Stimulated activated effector memory CD8-positive, alpha-beta T cell treated with anti-CD3 and anti-CD28 coated beads, Interleukin-12 subunit alpha, Interleukin-12 subunit beta, amount 100 ng/mL, for 72 hours (primary cell): ENCODE measurements around the gene HACD3.
"Not testable (repeated sequence)": the region's sequence is repeated elsewhere in the genome, so short reads cannot be mapped to it uniquely, and the experiment has no call there.

Experiments
- ATAC-seq: fragments of 150-1000 bp; cut with Tn5 transposase; 2 replicates; pipeline ENCODE4 v1.10.0; 2021
- DNase-seq, 2 donors: peaks; one replicate each; pipeline ENCODE4 v3.0.0; 2021 to 2022; ENCODE audit warnings: low spot score in 2 of 2
- H3K27ac Mint-ChIP-seq: one replicate; pipeline ENCODE4 v1.8.0; 2022; ENCODE audit warnings: mild to moderate bottlenecking, mixed read lengths
- H3K36me3 Mint-ChIP-seq: one replicate; pipeline ENCODE4 v1.8.0; 2022; ENCODE audit warnings: mild to moderate bottlenecking, mixed read lengths
- H3K4me1 Mint-ChIP-seq: one replicate; pipeline ENCODE4 v1.8.0; 2022; ENCODE audit warnings: mixed read lengths
- H3K4me3 Mint-ChIP-seq: one replicate; pipeline ENCODE4 v1.8.0; 2022; ENCODE audit warnings: mild to moderate bottlenecking, mixed read lengths
- H3K9me3 Mint-ChIP-seq: one replicate; pipeline ENCODE4 v1.8.0; 2022; ENCODE audit warnings: mixed read lengths

The HACD3 gene

GRCh38 chr15:65532738-65533051, 2.4 kb downstream of the HACD3 start:
- peaks cover 14% of the 10 kb centered on the region for H3K36me3 Mint-ChIP-seq
- peak; percentile 44 for ATAC-seq
- H3K27ac Mint-ChIP-seq = no peak overlapping the region
- no peaks in the 10 kb centered on the region for H3K9me3 Mint-ChIP-seq
- DNase-seq = no peak
- H3K4me3 Mint-ChIP-seq = no peak overlapping the region
- peaks cover 36% of the 10 kb centered on the region for H3K4me1 Mint-ChIP-seq

DNA sequence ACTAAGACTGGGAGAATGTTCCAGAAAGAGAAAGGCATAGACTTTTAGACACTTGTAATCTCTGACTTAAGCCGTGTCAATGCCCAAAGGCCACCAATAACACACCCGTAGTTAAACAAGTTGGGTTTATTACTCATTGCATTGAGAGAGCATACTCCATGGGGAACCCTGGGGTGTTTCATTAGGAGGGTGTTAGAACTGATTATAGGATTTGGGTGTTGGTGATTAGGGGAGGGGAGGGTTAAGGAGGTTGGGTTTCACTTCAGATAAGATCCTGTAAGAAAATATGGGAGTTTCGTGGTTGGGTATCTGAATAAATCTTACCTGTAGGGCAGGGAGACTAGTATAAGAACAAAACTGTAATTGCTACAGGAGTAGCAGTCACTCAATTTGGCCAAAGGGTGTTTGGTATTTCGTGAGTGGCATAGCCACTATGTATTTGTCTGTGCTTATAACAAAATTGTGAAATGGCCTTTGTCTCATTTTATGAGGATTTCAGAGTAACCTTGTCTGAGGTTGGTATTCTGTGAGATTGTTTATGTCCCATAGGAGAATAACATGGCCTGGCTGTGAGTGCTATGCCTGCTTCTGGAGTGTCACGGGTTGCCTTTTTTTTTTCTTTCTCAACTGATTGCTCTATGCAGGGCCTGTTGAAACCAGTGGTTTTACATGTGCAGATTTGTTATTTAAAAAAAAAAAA, 2.9 kb downstream of the HACD3 start:
- Mint-ChIP-seq H3K4me3 (no peak overlapping the region), H3K27ac (no peak overlapping the region)
- ATAC-seq = no peak

DNA sequence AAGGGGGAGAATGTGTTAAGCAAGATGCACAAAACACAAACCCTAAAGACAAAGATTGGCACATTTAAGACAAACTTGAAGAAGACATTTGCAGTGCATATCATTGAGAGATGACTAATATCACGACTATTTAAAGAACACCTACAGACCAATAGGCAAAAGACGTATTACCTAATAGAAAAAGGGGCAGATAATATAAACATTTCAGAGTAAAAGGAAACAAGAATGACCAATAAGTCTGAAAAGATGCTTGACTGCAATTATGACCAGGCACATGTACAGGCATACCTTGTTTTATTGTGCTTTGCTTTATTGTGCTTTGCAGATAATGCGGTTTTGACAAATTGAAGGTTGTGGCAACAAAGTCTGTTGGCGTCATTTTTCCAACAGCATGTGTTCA, 4.9 kb downstream of the HACD3 start:
- no peak for ATAC-seq
- H3K27ac Mint-ChIP-seq = no peak overlapping the region
- no peak overlapping the region for H3K4me3 Mint-ChIP-seq

More for the DNA sequence above, 2.9 kb downstream of the HACD3 start:
- no peak for DNase-seq
- Mint-ChIP-seq H3K9me3 (no peaks in the 10 kb centered on the region), H3K36me3 (peaks cover 14% of the 10 kb centered on the region), H3K4me1 (peaks cover 36% of the 10 kb centered on the region)

DNA sequence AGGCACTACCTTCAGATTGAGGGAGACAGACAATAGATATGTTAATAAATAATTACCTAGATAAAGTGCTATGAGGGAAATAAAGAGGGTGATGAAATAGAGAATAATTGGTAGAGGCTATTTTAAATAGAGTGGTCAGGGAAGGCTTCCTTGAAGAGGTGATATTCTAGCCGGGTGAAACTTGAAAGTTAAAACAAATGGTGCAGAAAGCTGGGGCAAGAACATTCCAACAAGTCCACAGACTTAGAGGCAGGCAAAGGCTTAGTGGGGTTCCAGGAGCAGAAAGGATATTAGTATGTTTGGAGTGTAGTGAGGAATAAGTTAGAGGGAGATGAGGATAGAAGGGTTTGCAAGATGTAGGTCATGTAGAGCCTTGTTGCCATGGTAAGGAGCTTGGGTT, 10.1 kb downstream of the HACD3 start:
- peaks cover 8% of the 10 kb centered on the region for H3K4me1 Mint-ChIP-seq
- H3K4me3 Mint-ChIP-seq = no peak overlapping the region

More for the DNA sequence above, 4.9 kb downstream of the HACD3 start:
- H3K4me1 Mint-ChIP-seq = peaks cover 30% of the 10 kb centered on the region
- H3K36me3 Mint-ChIP-seq = peaks cover 7% of the 10 kb centered on the region
- DNase-seq = no peak
- no peaks in the 10 kb centered on the region for H3K9me3 Mint-ChIP-seq

DNA sequence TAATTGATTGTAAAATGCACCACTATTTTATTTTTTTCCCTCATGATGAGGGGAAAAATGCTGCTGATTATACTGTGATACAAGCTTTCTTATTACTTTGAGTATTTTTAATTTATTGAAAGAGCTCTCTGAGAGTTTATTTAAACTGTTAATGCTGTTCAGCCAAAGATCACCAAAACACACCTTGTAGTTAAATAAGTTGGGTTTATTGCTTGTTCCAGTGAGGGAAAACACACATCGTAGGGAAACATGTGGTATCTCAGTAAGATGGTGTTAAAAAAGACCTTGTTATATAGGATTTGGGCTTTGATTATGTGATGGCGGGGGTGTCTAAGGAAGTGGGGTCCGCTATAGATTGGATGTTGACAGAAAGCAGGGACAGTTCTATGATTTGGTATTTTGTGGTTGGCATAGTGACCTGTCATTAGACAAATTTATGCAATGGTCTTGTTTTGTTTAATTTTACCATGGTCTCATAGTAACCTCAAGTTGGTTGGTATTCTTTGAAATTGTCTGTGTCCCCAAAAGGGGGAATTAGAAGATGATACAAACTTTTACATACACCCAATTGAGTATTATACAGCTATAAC, 11.1 kb downstream of the HACD3 start:
- Mint-ChIP-seq H3K36me3 (peaks cover 7% of the 10 kb centered on the region), H3K4me1 (peaks cover 8% of the 10 kb centered on the region), H3K9me3 (no peaks in the 10 kb centered on the region), H3K27ac (no peak overlapping the region), H3K4me3 (no peak overlapping the region)
- ATAC-seq (no peak), DNase-seq (no peak)

More for the DNA sequence above, 10.1 kb downstream of the HACD3 start:
- Mint-ChIP-seq H3K9me3 (no peaks in the 10 kb centered on the region), H3K27ac (no peak overlapping the region), H3K36me3 (peaks cover 11% of the 10 kb centered on the region)
- DNase-seq (no peak), ATAC-seq (no peak)

DNA sequence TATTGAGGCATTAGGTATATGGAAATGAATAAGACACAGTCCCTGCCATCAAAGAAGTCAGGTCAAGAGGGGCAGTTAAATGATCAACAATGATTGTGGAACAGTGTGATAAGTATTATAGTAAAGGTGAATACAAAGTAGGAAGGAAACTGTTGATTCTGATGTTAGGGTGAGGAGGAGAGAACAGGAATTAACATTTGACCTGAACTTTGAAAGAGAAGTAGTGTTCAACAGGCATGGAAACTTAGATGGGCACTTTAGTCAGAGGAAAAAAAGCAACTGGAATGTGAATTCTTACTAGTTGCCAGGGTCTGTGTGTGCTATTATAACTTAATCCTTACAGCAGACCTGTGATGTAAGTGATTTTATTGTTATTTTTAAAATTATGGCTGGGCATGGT, 17.6 kb downstream of the HACD3 start:
- Mint-ChIP-seq H3K9me3 (no peaks in the 10 kb centered on the region), H3K4me3 (no peak overlapping the region), H3K4me1 (peaks cover 18% of the 10 kb centered on the region), H3K36me3 (peaks cover 5% of the 10 kb centered on the region), H3K27ac (peak overlapping the region; percentile 16)
- DNase-seq (no peak), ATAC-seq (no peak)

DNA sequence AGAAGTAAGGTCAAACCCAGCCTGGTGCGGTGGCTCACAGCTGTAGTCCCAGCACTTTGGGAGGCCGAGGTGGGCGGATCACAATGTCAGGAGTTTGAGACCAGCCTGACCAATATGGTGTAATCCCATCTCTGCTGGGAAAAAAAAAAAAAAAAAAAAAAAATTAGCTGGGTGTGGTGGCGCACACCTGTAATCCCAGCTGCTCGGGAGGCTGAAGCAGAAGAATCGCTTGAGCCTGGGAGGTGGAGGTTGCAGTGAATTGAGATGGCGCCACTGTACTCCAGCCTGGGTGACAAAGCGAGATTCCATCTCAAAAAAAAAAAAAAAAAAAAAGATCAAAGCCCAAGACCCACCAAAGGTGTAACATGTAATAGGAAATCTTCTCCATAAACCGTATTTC, 19.0 kb downstream of the HACD3 start:
- Mint-ChIP-seq H3K36me3 (peaks cover 20% of the 10 kb centered on the region), H3K4me1 (peaks cover 18% of the 10 kb centered on the region)
- not testable (repeated sequence) for H3K4me3 Mint-ChIP-seq, ATAC-seq, DNase-seq, H3K9me3 Mint-ChIP-seq, H3K27ac Mint-ChIP-seq

- Mint-ChIP-seq H3K4me1 (peaks cover 18% of the 10 kb centered on the region), H3K9me3 (no peaks in the 10 kb centered on the region), H3K36me3 (peaks cover 22% of the 10 kb centered on the region), H3K4me3 (no peak overlapping the region), H3K27ac (peak overlapping the region; percentile 1)
- ATAC-seq (no peak), DNase-seq (no peak)
These were observed 20.4 kb downstream of the HACD3 start for GRCh38 chr15:65550681-65551098.

DNA sequence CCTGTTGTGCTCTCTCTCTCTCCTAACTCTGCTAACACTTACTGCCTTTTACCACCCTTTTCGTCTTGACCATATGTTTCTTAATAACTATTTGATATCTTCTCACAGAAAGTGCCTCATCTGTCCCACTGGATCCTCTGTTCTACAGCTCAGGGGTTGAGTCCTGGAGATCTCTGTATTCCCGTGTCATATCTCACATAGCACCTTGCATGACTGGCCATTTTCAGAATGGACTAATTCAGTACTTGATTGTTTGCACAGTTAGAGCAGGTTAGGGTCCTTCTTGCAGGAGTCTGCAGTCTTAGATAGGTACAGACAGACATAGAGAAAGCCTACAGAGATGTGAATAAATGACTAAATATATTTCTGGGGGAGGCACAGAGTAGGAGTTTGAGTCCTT, 20.9 kb downstream of the HACD3 start:
- DNase-seq (no peak), ATAC-seq (no peak)
- Mint-ChIP-seq H3K9me3 (no peaks in the 10 kb centered on the region), H3K4me3 (no peak overlapping the region), H3K4me1 (peaks cover 18% of the 10 kb centered on the region), H3K27ac (no peak overlapping the region), H3K36me3 (peaks cover 22% of the 10 kb centered on the region)

DNA sequence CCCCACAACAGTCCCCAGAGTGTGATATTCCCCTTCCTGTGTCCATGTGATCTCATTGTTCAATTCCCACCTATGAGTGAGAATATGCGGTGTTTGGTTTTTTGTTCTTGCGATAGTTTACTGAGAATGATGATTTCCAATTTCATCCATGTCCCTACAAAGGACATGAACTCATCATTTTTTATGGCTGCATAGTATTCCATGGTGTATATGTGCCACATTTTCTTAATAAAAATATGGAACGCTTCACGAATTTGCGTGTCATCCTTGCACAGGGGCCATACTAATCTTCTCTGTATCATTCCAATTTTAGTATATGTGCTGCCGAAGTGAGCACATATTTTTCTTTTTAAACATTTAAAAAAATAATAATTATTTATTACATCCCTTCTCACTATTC, 22.6 kb downstream of the HACD3 start:
- ATAC-seq, H3K4me3 Mint-ChIP-seq, H3K27ac Mint-ChIP-seq, DNase-seq, H3K9me3 Mint-ChIP-seq: not testable (repeated sequence)
- Mint-ChIP-seq H3K36me3 (peaks cover 34% of the 10 kb centered on the region), H3K4me1 (peaks cover 18% of the 10 kb centered on the region)

- Mint-ChIP-seq H3K27ac (no peak overlapping the region), H3K9me3 (no peaks in the 10 kb centered on the region), H3K4me3 (no peak overlapping the region), H3K36me3 (peaks cover 42% of the 10 kb centered on the region), H3K4me1 (peaks cover 18% of the 10 kb centered on the region)
- no peak for DNase-seq
- no peak for ATAC-seq
These were observed 23.4 kb downstream of the HACD3 start for GRCh38 chr15:65553691-65554090.

GRCh38 chr15:65556622-65557021, 26.4 kb downstream of the HACD3 start:
- Mint-ChIP-seq H3K27ac (peak overlapping the region; percentile 52), H3K4me1 (no peaks in the 10 kb centered on the region), H3K9me3 (no peaks in the 10 kb centered on the region)

GRCh38 chr15:65558336-65558735, 28.1 kb downstream of the HACD3 start:
- H3K9me3 Mint-ChIP-seq = no peaks in the 10 kb centered on the region
- H3K36me3 Mint-ChIP-seq = peaks cover 72% of the 10 kb centered on the region
- H3K4me1 Mint-ChIP-seq = no peaks in the 10 kb centered on the region
- H3K27ac Mint-ChIP-seq = no peak overlapping the region
- no peak for DNase-seq
- no peak overlapping the region for H3K4me3 Mint-ChIP-seq
- ATAC-seq = no peak

More at GRCh38 chr15:65556622-65557021, 26.4 kb downstream of the HACD3 start:
- DNase-seq (no peak), ATAC-seq (no peak)
- Mint-ChIP-seq H3K4me3 (no peak overlapping the region), H3K36me3 (peaks cover 60% of the 10 kb centered on the region)

DNA sequence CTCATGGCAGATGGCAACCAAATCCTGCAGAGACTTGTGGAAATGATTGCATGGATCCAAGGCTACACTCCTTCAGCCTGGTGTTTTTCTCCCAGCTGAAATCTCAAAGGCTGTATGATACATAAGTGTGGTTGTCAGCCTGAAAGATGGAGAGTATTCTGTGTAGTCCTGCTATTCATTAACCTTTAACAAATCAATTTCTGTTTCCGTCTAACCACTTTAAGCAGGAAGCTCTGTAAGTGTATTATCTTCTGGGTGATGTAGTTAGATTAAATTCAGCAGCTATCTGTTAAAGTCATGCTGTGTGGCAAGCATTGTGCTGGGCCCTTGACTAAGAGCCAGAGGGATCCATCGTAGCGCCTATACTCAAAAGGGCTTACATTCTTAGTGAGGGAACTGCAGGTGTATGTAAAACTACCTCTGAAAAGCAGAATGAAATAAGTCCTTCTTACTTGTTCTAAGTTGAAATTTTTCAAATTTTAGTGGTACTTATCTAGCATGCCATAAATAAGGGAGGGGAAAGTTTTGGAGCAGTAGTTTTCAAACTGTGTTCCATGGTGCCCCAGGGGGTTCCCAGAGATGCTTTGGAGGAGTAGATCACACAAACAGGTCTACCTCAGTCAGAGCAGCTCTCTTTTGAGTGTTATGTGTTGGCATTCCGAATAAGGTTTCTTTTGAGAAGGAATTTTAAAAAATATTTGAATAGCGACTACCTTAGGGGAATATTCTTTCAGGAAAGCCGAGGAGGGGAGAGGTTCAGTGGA, 28.9 kb downstream of the HACD3 start:
- ATAC-seq = no peak
- no peak overlapping the region for H3K4me3 Mint-ChIP-seq
- H3K36me3 Mint-ChIP-seq = peaks cover 72% of the 10 kb centered on the region
- no peaks in the 10 kb centered on the region for H3K9me3 Mint-ChIP-seq
- no peak for DNase-seq
- no peak overlapping the region for H3K27ac Mint-ChIP-seq
- no peaks in the 10 kb centered on the region for H3K4me1 Mint-ChIP-seq

DNA sequence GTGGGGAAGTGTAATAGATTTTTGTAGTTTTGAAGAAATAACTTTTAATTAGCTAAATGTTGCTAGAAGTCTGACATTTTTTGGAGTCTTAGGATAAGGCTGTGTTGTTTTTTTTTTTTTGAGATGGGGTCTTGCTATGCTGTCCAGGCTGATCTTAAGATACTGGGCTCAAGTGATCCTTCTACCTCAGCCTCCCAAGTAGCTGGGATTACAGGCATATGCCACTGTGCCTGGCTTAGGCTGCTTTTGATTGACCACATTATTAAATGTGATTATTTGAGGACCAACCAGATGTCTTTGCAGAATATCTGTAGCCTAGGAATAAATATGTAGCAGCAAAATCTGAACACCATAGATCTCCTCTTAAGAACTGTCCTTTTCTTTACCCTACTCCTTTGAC, 29.7 kb downstream of the HACD3 start:
- peaks cover 77% of the 10 kb centered on the region for H3K36me3 Mint-ChIP-seq

GRCh38 chr15:65561934-65562333, 31.7 kb downstream of the HACD3 start:
- no peak overlapping the region for H3K27ac Mint-ChIP-seq
- H3K4me3 Mint-ChIP-seq = no peak overlapping the region
- H3K4me1 Mint-ChIP-seq = no peaks in the 10 kb centered on the region
- ATAC-seq (no peak), DNase-seq (no peak)
- H3K36me3 Mint-ChIP-seq = peaks cover 67% of the 10 kb centered on the region
- no peaks in the 10 kb centered on the region for H3K9me3 Mint-ChIP-seq

More for the DNA sequence above, 29.7 kb downstream of the HACD3 start:
- no peaks in the 10 kb centered on the region for H3K4me1 Mint-ChIP-seq
- no peaks in the 10 kb centered on the region for H3K9me3 Mint-ChIP-seq
- no peak overlapping the region for H3K4me3 Mint-ChIP-seq
- no peak for ATAC-seq
- DNase-seq = no peak
- no peak overlapping the region for H3K27ac Mint-ChIP-seq
